ENCODE measurements around the gene PURB. TPM values are rescaled to one million over a fixed set of nuclear protein-coding genes. Genes with fewer than 3 reads are reported as not detected.

Gene PURB
- total and polyA plus RNA-seq, 9 of the 15 experiments (the other 6 are each of a cell fraction or from before 2014, with no cell fraction given), result 1.6 to 14.1 (median 8.8) TPM

- TF ChIP-seq HINFP (tag; conservative IDR thresholded peaks at IDR 0.05; ENCODE audit: low read depth), result peak; percentile 89
- no peak for TF ChIP-seq NCOA4 (IDR thresholded peaks at IDR 0.05; ENCODE audit: partially characterized antibody)
- no peak for TF ChIP-seq ZNF444 (CRISPR knock-in tag; IDR thresholded peaks at IDR 0.05)
- TF ChIP-seq THRAP3 (IDR thresholded peaks at IDR 0.05; ENCODE audit: borderline replicate concordance), result no peak
- TF ChIP-seq ZNF253 (CRISPR knock-in tag; conservative IDR thresholded peaks at IDR 0.05), result no peak
- no peak for TF ChIP-seq SPI1 (IDR thresholded peaks at IDR 0.05; ENCODE audit: borderline replicate concordance, low read depth, low read length)
- TF ChIP-seq BCOR (IDR thresholded peaks at IDR 0.05), result no peak
- no peak for TF ChIP-seq MYNN (IDR thresholded peaks at IDR 0.05)
- no peak for TF ChIP-seq MYNN (CRISPR knock-in tag; IDR thresholded peaks at IDR 0.05)
- 0 out of 2 replicates have a peak, but pooled peaks have one; percentile 92 for TF ChIP-seq BRD4 (IDR thresholded peaks at IDR 0.05)
- TF ChIP-seq PTBP1 (IDR thresholded peaks at IDR 0.05; ENCODE audit: low read depth, low read length), result no peak
- no peak for TF ChIP-seq RBM34 (IDR thresholded peaks at IDR 0.05; ENCODE audit: borderline replicate concordance, insufficient read depth, low read length)
- TF ChIP-seq CREM (IDR thresholded peaks at IDR 0.05; ENCODE audit: low read depth), result peak; percentile 90
- TF ChIP-seq NCOA6 (IDR thresholded peaks at IDR 0.05), result no peak; the same call in 1 of the 2 replicates
- TF ChIP-seq ETV5 (CRISPR knock-in tag; IDR thresholded peaks at IDR 0.05; ENCODE audit: low read depth), result no peak
- no peak for TF ChIP-seq SMARCB1 (IDR thresholded peaks at IDR 0.05; ENCODE audit: insufficient read length, low read depth)
- TF ChIP-seq NCOA1 (IDR thresholded peaks at IDR 0.05; ENCODE audit: low read depth), result no peak
- no peak for TF ChIP-seq U2AF1 (optimal IDR thresholded peaks at IDR 0.05; ENCODE audit: low read depth, low read length)
- peak; percentile 60; the same call in 1 of the 2 replicates for TF ChIP-seq MAX (CRISPR knock-in tag; IDR thresholded peaks at IDR 0.05)
- no peak for TF ChIP-seq RFX7 (CRISPR knock-in tag; IDR thresholded peaks at IDR 0.05)
- no peak; the same call in 1 of the 2 replicates for TF ChIP-seq CREB3L1 (IDR thresholded peaks at IDR 0.05; ENCODE audit: borderline replicate concordance, low read depth)
- no peak for TF ChIP-seq GATAD2A (IDR thresholded peaks at IDR 0.05)
- TF ChIP-seq ZNF134 (CRISPR knock-in tag; conservative IDR thresholded peaks at IDR 0.05), result no peak
- TF ChIP-seq NEUROD1 (IDR thresholded peaks at IDR 0.05; ENCODE audit: borderline replicate concordance, low read depth, low read length, partially characterized antibody), result peak; percentile 99
- no peak for TF ChIP-seq ZBTB5 (IDR thresholded peaks at IDR 0.05)
- no peak for TF ChIP-seq KDM4B (IDR thresholded peaks at IDR 0.05; ENCODE audit: borderline replicate concordance in 2 of 2, low read depth in 1 of 2)
- no peak for TF ChIP-seq HNRNPUL1 (IDR thresholded peaks at IDR 0.05; ENCODE audit: low read length)
Observed at GRCh38 chr7:44847920-44848634, 37.3 kb downstream of the PURB start, which contains the start of gene H2AZ2 (continued).

Data from K562 (cell line).